Activated CD4-positive, CD25-positive, alpha-beta regulatory T cell treated with anti-CD3 and anti-CD28 coated beads, Interleukin-2, amount 50 U/mL, for 16 hours (primary cell): ENCODE results near the gene ITPRIP.

Source experiments
- DNase-seq: peaks from one replicate; pipeline ENCODE4 v3.0.0-alpha.2; 2020; ENCODE audit warnings: low read depth, low spot score

Gene ITPRIP

DNA sequence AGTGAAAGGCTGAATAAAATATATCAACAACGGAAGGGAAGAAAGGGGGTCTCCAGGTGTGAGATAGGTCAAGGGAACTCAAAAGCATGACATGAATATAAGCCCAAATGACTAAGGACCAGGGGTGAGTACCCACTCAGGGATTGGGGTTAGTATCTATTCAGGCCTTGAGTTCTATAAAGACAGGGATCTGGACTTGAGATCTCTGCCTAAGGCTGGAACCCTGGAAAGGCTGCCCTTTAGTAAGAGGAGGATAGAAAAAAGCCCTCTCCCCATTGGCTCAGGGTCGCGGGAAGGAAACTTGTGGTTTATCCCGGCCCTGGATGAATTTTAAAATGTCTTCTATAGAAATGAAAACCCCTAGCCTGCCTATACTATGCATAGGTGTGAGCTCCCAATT is 2.4 kb upstream of the ITPRIP start:
- DNase-seq, result no peak

DNA sequence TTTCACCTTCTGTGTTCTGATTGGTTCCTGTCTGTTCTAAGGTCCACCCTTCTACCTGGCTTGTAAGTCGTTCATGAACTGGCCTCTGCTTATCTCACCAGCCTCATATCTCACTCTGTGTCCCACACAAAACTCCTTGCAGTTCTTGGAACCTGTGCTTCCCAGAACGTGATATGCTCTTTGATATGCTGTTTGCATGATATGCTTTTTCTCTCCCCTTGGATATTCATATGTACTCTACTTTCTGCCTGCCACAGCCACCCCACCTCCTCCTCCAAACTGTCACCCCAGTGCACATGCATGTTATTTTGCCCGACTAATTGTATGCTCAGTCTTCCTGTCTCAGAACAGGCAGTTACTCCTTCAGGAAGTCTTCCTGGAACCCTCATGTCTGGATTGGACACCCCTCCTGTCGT is 1.9 kb upstream of the ITPRIP start:
- DNase-seq, result no peak

DNA sequence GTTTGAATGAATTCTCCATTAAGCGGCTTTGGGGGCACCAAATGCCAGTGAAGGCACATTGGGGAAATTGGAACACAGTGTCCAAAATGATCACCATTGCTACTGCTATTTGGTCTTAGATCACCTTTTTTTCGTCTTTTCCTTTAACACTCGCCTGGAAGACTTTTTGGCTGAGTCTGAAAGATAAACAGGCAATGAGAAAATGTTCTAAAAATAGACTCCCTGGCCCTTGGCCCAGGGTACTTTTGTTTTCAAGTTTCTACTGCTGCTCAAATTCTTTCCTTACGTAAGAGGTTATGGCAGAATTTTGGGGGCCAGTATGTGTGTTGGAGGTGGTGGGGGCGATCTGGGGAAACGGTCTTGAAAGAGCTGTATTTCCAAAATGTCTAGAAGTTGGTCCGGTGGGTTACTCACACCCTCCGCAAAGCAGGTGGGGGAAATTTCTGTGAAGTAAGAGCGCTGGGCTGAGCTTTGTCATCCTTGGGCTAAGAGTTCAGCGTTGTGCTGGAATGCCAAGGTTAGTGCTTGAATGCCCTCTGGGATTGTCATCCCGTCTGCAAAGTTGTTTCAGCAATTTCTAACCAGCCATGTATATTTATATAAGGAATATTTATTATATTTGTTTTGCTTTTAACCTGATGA is 1.3 kb upstream of the ITPRIP start:
- DNase-seq, result no peak

DNA sequence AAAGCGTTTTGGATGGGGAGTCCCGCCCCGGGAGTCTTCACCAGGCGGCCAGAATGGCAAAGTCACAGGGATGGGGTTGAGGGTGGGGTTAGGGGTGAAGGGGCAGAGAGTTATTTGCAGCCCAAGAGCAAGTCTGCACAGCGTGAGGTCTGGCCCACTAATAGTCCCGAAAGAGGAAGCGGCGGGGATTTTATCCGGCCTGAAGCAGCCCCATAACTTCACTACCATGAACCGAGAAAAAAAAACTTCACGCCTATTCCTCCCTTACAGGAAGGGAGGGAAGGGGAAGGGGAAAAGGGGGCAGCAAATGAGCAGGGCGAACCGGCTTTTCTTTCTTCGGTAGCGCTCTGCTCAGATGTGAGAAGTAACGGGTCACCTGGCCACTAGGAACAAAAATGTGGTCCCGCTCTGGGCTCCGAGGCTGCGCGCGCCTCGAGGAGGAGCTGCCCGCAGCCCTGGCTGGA is 712 bp downstream of the ITPRIP start:
- no peak for DNase-seq

DNA sequence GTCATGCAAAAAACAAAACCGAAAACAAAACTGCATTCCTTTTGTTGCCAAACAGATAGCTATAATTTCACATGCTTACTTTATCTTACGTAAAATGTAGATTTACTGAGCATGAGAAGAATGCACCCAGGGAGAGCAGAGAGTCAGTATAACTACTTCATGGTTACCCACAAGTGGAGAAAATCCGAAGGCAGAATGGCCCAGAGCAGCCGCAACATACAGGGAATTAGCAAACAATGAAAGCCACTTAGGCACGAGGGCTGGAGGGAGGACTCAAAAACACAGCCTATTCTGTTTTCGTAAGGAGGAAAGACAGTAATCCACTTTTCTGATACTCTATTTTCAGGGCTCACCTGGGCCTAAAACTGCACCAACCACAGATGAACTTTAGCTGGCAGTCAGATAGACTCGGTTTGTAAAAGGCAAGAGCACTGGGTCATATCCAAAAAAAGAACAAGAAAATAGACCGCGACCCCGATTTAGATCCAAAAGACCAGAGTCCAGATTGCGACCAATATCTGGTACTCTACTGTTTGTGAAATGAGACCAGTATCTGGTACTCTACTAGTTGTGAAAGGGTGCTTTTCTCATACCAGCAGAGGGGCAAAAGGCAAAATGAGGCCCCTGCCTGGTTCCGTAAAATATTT is 1.3 kb downstream of the ITPRIP start:
- no peak for DNase-seq

DNA sequence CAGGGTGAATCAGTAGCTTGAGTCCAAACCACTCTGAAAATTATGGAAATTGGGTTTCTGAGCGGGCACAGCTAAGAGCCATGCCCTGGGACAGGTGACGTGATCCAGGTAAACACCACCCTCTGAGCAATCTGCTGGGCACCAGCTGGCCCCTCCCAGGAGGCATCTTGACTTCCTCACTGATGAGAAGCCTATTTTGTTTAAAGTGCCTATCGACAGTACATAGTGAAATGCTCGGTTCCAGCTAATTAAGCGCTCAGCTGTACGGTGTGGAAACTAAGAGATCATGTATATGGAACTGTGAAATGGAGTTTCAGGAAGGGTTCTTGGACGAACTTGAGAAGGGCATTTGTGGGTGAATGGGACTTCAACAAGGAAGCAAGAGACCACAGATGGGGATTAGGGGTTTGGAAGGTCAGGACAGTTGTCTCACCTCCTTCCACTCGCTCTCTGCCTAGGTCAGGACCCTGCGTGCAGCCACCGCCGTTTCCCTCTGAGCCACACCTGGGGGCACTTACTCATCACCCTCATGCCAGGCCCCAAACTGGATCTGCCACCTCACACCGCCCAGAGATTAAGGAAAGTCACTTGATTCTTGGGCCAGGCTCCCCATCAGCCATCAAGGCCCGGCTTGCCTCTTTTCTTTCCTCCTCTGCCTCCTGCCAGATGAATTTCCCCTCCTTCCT is 3.2 kb downstream of the ITPRIP start:
- DNase-seq, result no peak

DNA sequence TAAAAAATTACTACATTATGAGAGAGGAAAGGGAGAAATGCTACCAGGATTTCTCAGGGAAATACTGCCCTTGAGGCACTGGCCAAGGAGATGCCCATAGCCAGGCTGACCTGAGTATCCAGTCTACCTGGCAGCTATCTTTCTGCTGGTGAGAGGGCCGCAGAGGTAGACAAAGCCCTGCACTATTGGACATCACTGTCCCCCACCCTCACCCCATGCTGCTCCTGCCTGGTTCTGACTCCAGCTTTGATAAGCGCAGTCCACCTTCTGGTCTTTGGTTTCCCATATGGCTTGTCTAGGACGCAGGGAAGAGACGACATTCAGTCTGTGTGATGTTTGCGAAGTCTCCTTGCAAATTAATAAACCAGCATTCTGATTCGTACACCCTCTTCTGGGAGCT is 3.7 kb downstream of the ITPRIP start:
- no peak for DNase-seq

DNA sequence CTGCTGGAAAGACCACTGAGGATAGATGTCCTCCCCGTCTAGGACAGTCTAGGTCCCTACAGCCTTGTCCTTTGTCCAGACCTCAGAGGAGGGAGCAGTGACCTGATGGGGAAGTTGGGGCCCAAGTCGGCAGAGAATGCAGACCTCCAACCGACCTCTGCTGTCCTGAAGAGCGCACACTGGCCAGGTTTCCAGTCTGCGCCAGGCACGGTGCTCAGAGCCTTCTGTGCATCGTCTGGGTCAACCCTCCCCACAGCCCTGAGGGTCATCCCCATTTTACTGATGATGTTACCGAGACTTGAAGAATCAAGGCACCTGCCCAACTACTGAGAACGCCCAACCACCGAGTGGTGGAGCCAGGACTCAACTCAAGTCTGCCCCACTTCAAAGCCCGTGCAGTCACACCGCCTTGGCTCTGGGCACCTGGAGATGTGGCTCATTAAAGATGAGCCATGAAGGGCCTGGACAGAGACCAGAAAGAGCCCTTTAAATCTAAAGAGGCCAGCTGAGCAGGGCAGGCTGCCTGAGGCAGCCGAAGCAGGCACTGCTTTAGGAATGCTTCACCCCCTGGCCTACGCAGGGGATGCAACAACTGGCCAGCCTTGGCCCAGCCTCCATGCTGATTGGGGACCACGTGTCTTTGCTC is 4.4 kb downstream of the ITPRIP start:
- DNase-seq, result no peak

DNA sequence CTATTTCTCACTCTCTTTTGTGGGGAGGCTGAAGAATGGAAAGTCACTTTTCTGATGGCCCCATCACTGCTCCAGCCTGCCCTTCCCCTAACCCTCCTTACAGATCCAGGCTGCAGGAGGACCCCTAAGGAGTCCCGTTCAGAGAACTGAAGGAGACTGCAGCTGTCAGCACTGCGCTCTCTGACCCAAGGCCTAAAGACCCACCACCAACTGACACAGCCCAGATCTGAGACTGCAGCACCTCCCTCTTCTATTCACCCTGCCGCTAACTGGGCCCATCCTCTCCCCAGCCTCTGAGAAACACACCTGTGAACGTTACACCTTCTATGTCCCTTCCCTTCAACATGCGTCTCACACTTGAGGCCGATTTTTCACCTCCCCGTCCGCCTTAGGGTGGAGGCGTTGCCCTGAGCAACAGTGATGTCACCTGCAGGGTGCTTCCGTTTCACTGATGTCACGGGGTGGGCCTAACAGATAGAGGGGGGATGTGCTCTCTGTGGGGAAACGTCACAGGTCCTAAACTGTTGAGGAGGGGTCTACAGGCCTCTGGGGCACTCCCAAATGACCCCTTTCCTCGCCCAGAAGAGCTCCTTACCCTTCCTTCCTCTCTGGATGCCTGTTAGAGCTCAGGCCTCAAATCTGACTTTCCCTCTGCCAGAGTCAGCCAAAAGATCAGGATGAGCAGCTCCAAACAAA is 5.1 kb downstream of the ITPRIP start:
- no peak for DNase-seq

DNA sequence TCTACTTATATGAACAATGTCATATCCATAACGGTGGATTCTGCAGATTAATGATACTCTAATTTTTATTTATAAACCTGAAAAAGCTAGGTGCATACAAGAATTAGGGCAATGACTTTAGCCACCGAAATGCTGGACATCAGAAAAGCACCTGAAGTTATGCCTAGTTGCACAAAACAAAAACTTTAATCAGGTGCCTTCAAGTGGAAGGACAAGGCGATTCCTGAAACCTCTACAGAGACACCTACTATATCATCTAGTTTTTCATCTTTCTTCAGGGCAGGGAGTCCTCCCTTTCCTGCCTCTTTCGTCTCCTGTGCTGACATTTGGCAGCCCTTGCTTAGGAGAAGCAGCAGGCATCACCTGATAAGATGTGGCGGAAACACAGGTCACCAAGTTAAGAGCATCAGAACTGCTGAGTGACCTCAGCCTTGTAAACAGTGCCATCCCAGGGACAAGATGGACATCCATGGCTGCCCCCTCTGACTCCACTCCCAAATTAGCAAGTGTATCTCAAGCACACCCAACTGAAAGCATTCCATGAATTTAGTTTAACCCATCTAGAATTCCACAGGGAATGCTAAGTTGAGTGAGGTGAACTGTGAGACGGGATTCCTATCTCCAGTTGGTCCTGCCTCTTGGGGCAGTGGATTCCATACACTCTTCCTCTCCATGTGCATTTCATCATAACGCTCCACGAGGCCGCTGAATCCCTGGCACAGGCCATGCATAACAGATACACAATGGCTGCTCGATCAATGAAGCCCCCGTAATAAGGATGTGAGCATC is 5.8 kb downstream of the ITPRIP start:
- DNase-seq, result no peak

DNA sequence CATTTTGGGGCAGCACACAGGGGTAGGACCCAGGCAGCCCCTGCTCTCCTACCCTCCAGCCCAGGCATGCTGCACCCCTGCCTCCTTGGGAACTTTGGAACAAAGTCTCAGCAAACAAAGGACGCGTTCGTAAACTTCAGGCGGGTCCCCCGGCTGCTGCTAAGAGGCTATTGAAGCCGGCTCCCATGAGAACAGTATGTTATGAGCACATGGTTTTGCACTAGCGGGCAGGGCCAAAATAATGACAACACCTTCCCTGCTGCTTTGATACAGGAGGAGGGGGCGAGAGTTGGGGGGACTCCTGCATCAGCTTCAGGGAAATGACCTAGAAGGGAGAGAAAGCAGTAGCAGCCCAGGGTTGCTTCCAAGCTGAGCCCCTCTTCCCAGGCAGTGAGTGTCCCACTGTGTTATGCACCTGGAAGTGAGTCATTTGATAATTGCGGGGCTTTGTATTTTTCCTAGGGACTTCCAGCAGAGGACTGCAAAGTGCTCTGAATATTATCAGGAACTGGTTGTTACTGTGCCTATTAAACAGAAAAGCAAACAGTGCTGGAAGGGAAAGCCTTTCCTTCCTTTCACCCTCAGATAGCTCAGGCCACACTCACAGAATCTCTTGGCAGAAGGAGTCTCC is 6.9 kb downstream of the ITPRIP start:
- no peak for DNase-seq

DNA sequence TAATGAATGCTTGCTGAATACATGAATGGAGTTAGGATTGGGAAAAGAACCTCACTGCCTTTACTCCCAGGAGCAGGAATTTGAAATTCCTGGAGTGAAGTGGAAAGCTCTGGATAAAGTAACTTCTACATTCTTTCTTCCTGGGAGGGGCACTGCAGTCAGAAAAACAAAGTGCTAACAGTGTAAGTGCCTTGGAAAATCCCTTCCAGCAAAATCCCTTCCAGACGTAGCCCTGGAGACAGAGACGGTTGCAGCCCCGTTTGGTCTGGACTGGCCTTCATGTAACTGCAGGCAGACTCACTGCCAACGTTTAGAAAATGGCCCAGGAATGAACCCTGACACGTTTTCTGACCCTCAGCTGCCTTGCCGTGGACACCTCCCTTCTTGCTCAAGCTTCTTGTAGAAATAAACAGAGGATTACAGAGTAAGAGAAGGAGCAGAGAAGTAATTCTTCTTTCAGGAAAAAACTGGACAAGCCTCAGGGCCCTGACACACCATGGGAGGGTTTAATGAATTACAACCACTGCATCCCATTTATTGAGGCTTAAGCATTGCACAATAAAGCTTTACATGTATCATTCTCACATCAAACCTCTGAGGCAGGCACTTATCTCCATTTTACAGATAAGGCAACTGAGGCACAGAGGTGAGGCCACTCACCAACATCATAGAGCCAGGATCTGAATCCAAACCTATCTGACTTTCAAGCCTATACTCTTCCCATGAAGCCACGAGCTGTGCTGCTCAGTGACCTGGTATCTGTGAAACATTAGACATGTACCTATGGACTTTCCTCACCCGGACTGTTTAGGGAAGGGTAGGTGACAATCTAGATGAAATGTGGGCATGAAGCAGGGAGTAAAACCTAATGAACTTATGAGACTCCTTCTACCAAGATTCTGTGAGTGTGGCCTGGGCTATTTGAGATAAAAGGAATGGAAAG is 7.8 kb downstream of the ITPRIP start:
- DNase-seq, result no peak

DNA sequence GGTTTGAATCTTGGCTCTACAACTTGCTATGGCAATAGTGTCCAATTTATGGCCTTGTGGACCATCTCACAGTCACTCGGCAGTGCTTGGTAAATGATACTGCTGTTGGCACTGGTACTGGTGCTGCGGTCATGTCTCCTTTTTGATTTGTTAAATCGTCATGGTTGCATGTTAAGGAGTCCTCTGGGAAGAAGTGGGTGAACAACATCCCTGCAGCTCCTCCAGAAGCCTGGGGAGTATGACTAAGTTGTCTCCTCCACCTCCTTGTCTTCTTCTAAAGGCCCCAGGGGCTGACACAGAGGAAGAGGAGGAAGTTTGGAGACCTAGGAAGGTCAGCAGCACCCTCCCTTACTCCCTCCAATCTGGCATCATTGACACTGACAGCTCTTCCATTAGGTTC is 8.5 kb downstream of the ITPRIP start:
- no peak for DNase-seq

DNA sequence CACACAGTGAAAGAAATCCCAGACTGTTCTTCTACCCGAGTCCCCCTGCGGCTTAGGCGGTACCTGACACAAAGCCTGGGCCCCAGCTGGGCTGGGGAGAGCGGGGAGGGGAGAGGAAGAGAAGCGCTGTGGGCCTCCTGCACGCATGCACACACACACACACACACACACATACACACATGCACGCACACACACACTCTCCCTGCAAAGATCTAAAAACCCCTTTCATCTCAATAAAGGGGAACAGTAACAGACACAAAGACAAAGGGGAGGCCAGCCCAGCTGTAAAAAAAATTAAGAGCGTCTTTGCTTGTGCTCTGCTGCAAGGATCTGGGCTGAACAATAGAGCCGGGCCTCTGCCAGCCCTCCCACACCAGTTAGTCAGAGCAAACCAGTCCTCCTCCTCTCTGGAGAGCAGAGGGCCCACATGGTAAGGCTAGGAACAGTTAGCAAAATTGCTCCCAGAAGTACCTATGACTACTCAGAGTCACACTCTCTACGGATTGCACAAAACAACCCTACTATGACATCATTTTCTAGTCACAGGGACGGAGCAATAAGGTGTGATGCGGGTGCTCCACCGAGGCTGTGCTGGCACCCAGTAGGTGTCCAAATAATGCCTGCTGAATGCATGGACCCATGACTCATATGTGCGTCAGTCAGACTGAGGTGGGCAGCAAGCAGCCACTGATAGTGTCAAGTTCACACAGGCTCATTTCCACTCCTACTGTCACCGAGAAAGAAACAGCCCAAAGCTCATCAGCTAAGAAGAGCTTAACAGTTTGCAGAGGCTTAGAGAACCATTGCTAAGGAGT is 9.2 kb downstream of the ITPRIP start:
- peak; percentile 44 for DNase-seq

DNA sequence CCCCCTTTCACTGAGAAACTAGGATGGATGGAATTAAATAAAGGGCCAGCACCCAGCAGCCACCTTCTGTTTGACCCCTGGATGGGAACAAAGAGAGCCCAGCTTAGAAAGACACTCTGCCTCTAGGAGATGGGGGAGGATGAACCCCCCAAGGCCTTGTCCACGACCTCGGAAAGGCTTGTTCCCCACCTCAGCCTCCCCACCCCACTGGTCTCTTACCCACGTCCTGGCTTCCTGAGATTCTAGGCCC is 9.7 kb downstream of the ITPRIP start:
- no peak for DNase-seq

DNA sequence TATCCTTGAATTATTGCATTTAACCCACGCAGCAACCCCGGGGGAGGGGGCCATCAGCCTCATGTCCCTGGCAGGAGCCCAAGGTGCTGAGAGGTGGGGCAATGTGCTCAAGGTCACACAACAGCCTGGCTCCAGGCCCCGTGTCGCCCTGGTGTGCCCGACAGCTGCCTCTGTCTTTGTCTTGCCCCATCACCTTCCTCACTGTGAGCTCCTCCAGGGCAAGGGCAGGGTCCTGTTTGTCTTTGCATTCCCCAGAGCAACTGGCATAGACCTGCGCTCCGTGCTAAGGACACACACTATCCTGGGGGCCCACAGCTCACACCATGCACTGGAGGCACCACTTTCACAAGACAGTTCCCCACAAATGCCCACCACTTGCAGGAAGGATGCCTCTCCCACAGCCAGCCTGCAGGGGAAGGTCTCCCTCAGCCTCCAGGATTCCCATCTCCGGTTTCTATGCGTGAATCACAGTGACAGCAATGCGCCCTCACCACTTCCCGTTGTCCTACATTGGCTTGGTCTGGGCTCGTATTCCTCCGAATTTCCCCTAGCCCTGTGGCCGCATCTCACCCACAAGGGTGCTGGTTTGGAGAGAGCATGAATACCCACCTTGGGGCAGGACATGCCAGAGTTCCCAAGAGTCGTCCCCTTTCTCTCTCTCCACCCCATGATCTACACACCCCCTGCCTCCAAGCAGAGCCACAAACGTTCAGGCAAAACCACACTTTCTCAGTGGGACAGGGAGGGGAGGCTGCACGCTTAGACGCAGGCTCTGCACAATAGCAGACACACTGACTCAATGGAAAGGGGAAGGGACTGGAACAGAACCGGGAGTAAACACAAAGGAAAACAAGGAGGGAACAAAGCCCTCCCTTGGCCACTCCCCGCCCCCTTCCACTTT is 10.3 kb downstream of the ITPRIP start:
- no peak for DNase-seq

DNA sequence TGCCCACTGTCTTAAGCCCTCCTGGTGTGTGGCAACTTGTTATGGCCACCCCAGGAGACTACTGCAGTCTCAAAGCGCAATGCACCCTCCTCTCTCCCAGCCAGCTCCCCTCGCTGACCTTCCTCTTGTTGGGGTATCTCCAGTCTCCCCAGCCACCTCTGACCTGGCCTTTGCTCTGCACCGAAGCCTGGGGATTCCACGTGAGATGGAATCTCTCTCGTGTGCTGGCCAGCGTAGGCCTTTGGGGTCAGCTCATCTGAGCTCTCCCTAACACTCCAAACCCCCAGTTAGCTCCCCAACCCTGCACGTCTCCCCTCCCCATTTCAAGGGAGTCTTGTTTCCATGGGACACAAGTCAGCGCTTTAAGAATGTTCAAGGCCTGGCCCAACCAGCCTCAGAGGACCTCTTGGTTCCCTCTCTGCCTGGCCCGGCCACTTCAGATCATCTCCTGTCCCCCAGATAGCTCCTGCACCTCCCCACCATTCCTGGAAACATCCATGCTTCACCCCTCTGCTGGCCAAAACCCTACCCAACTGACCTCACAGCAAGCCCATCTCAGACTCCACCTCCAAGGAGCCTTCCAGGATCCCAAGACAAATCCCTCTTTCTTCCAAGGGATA is 11.2 kb downstream of the ITPRIP start:
- DNase-seq, result no peak
